Measurements from ENCODE around the gene DLG1.

DLG1 gene

GRCh38 chr3:197015790-197016736, 282.3 kb downstream of the DLG1 start:
- no peak for DNase-seq (ENCODE audit: low read depth)

- no peak for DNase-seq (ENCODE audit: low read depth)
Measured at GRCh38 chr3:197014942-197015575, 283.4 kb downstream of the DLG1 start.

GRCh38 chr3:197014024-197014423, 284.4 kb downstream of the DLG1 start:
- no peak for DNase-seq (ENCODE audit: low read depth)

GRCh38 chr3:197012540-197012883, 285.9 kb downstream of the DLG1 start:
- DNase-seq (ENCODE audit: low read depth) = no peak

GRCh38 chr3:197011780-197012539, 286.5 kb downstream of the DLG1 start:
- DNase-seq (ENCODE audit: low read depth) = no peak

GRCh38 chr3:197010556-197011351, 287.7 kb downstream of the DLG1 start:
- DNase-seq (ENCODE audit: low read depth) = no peak

- DNase-seq (ENCODE audit: low read depth) = no peak
Measured at GRCh38 chr3:197009532-197010019, 288.8 kb downstream of the DLG1 start.

- DNase-seq (ENCODE audit: low read depth) = no peak
Measured at GRCh38 chr3:197008436-197009209, 289.8 kb downstream of the DLG1 start.

- DNase-seq (ENCODE audit: low read depth) = no peak
Measured at GRCh38 chr3:197007953-197008352, 290.5 kb downstream of the DLG1 start.

- no peak for DNase-seq (ENCODE audit: low read depth)
Measured at GRCh38 chr3:197007296-197007940, 291.0 kb downstream of the DLG1 start.

GRCh38 chr3:197006860-197007259, 291.6 kb downstream of the DLG1 start:
- DNase-seq (ENCODE audit: low read depth) = no peak

GRCh38 chr3:197006446-197006845, 292.0 kb downstream of the DLG1 start:
- DNase-seq (ENCODE audit: low read depth) = no peak

GRCh38 chr3:197003461-197004385, 294.7 kb downstream of the DLG1 start:
- no peak for DNase-seq (ENCODE audit: low read depth)

- peak; percentile 40 for DNase-seq (ENCODE audit: low read depth)
Measured at GRCh38 chr3:197002701-197003454, 295.5 kb downstream of the DLG1 start.

GRCh38 chr3:197001972-197002700, 296.3 kb downstream of the DLG1 start:
- no peak for DNase-seq (ENCODE audit: low read depth)

- no peak for DNase-seq (ENCODE audit: low read depth)
Measured at GRCh38 chr3:197001106-197001971, 297.1 kb downstream of the DLG1 start.

GRCh38 chr3:197000211-197000610, 298.2 kb downstream of the DLG1 start:
- DNase-seq (ENCODE audit: low read depth) = no peak
